ENCODE measurements around the gene GOPC.
"Not testable (repeated sequence)": the region's sequence is repeated elsewhere in the genome, so short reads cannot be mapped to it uniquely, and the experiment has no call there.

Gene GOPC

GRCh38 chr6:117530467-117531242, 71.7 kb downstream of the GOPC start:
- CTCF ChIA-PET: no interaction called here
- no peaks in the 10 kb centered on the region for H3K9me3 Mint-ChIP-seq
- H3K36me3 Mint-ChIP-seq: no peaks in the 10 kb centered on the region

GRCh38 chr6:117525607-117526006, 76.7 kb downstream of the GOPC start:
- no peaks in the 10 kb centered on the region for H3K36me3 Mint-ChIP-seq
- no peak overlapping the region for H3K4me3 Mint-ChIP-seq
- H3K4me1 Mint-ChIP-seq: no peaks in the 10 kb centered on the region
- CTCF ChIA-PET: no interaction called here
- H3K9me3 Mint-ChIP-seq: no peaks in the 10 kb centered on the region
- no peak overlapping the region for H3K27ac Mint-ChIP-seq
- no peak for DNase-seq
- no peaks in the 10 kb centered on the region for H3K27me3 Mint-ChIP-seq

More at GRCh38 chr6:117530467-117531242, 71.7 kb downstream of the GOPC start:
- H3K4me1 Mint-ChIP-seq: no peaks in the 10 kb centered on the region
- DNase-seq: no peak
- H3K27me3 Mint-ChIP-seq: no peaks in the 10 kb centered on the region
- no peak overlapping the region for H3K27ac Mint-ChIP-seq
- no peak overlapping the region for H3K4me3 Mint-ChIP-seq

GRCh38 chr6:117521791-117522502, 80.4 kb downstream of the GOPC start:
- DNase-seq: no peak
- Mint-ChIP-seq H3K4me1 (no peaks in the 10 kb centered on the region), H3K27me3 (peaks cover 5% of the 10 kb centered on the region), H3K9me3 (no peaks in the 10 kb centered on the region), H3K36me3 (no peaks in the 10 kb centered on the region), H3K27ac (no peak overlapping the region), H3K4me3 (no peak overlapping the region)
- CTCF ChIA-PET: interaction anchor here (1.1 to 1.3 kb wide), 2 partner anchors 14 to 26 kb away, joined by 3 read pairs; no protein-coding TSS in a partner anchor

GRCh38 chr6:117520603-117521395, 81.5 kb downstream of the GOPC start:
- H3K4me3 Mint-ChIP-seq: no peak overlapping the region
- no peaks in the 10 kb centered on the region for H3K9me3 Mint-ChIP-seq
- no peaks in the 10 kb centered on the region for H3K36me3 Mint-ChIP-seq
- no peaks in the 10 kb centered on the region for H3K4me1 Mint-ChIP-seq
- CTCF ChIA-PET: interaction anchor here (1.1 kb wide), 1 partner anchor 27 kb away, joined by 3 read pairs; no protein-coding TSS in a partner anchor
- H3K27me3 Mint-ChIP-seq: peaks cover 5% of the 10 kb centered on the region
- DNase-seq: no peak
- no peak overlapping the region for H3K27ac Mint-ChIP-seq

- Mint-ChIP-seq H3K4me1 (no peaks in the 10 kb centered on the region), H3K9me3 (no peaks in the 10 kb centered on the region), H3K36me3 (no peaks in the 10 kb centered on the region), H3K4me3 (no peak overlapping the region), H3K27ac (no peak overlapping the region), H3K27me3 (peaks cover 5% of the 10 kb centered on the region)
- CTCF ChIA-PET: no interaction called here
- DNase-seq: no peak
Measured at GRCh38 chr6:117518870-117519269, 83.4 kb downstream of the GOPC start.

- H3K36me3 Mint-ChIP-seq, H3K9me3 Mint-ChIP-seq, CTCF ChIA-PET, H3K4me1 Mint-ChIP-seq, H3K27me3 Mint-ChIP-seq, H3K27ac Mint-ChIP-seq, H3K4me3 Mint-ChIP-seq, DNase-seq: not testable (repeated sequence)
Measured at GRCh38 chr6:117517995-117518394, 84.3 kb downstream of the GOPC start.

- H3K4me1 Mint-ChIP-seq: no peaks in the 10 kb centered on the region
- no peak for DNase-seq
- no peaks in the 10 kb centered on the region for H3K9me3 Mint-ChIP-seq
- no peaks in the 10 kb centered on the region for H3K36me3 Mint-ChIP-seq
- no peak overlapping the region for H3K4me3 Mint-ChIP-seq
- CTCF ChIA-PET: no interaction called here
- peaks cover 5% of the 10 kb centered on the region for H3K27me3 Mint-ChIP-seq
- no peak overlapping the region for H3K27ac Mint-ChIP-seq
Measured at GRCh38 chr6:117515326-117515725, 87.0 kb downstream of the GOPC start.

- H3K4me3 Mint-ChIP-seq: no peak overlapping the region
- CTCF ChIA-PET: no interaction called here
- H3K36me3 Mint-ChIP-seq: no peaks in the 10 kb centered on the region
- H3K27ac Mint-ChIP-seq: no peak overlapping the region
- DNase-seq: no peak
- H3K4me1 Mint-ChIP-seq: no peaks in the 10 kb centered on the region
- peaks cover 5% of the 10 kb centered on the region for H3K27me3 Mint-ChIP-seq
- no peaks in the 10 kb centered on the region for H3K9me3 Mint-ChIP-seq
Measured at GRCh38 chr6:117514655-117515054, 87.7 kb downstream of the GOPC start.

- no peak overlapping the region for H3K4me3 Mint-ChIP-seq
- CTCF ChIA-PET: no interaction called here
Measured at GRCh38 chr6:117513778-117514365, 88.4 kb downstream of the GOPC start.

GRCh38 chr6:117512987-117513573, 89.2 kb downstream of the GOPC start:
- Mint-ChIP-seq H3K36me3 (no peaks in the 10 kb centered on the region), H3K27ac (no peak overlapping the region), H3K9me3 (no peaks in the 10 kb centered on the region), H3K4me1 (no peaks in the 10 kb centered on the region), H3K27me3 (peaks cover 9% of the 10 kb centered on the region), H3K4me3 (no peak overlapping the region)
- CTCF ChIA-PET: no interaction called here
- DNase-seq: no peak

More at GRCh38 chr6:117513778-117514365, 88.4 kb downstream of the GOPC start:
- no peaks in the 10 kb centered on the region for H3K4me1 Mint-ChIP-seq
- no peaks in the 10 kb centered on the region for H3K36me3 Mint-ChIP-seq
- H3K9me3 Mint-ChIP-seq: no peaks in the 10 kb centered on the region
- H3K27me3 Mint-ChIP-seq: peaks cover 5% of the 10 kb centered on the region
- no peak overlapping the region for H3K27ac Mint-ChIP-seq
- no peak for DNase-seq

- CTCF ChIA-PET: no interaction called here
- Mint-ChIP-seq H3K27me3 (peaks cover 5% of the 10 kb centered on the region), H3K27ac (no peak overlapping the region), H3K36me3 (no peaks in the 10 kb centered on the region), H3K4me1 (no peaks in the 10 kb centered on the region), H3K9me3 (no peaks in the 10 kb centered on the region), H3K4me3 (no peak overlapping the region)
- DNase-seq: no peak
Measured at GRCh38 chr6:117512056-117512828, 90.1 kb downstream of the GOPC start.

All from activated naive CD4-positive, alpha-beta T cell treated with anti-CD3 and anti-CD28 coated beads, Interleukin-2, amount 10 ng/mL, durations not matched to agents 7 days and 5 days (primary cell).